ENCODE results near the gene DKK1.
"Not testable (repeated sequence)": the region's sequence is repeated elsewhere in the genome, so short reads cannot be mapped to it uniquely, and the experiment has no call there.

Gene DKK1

DNA sequence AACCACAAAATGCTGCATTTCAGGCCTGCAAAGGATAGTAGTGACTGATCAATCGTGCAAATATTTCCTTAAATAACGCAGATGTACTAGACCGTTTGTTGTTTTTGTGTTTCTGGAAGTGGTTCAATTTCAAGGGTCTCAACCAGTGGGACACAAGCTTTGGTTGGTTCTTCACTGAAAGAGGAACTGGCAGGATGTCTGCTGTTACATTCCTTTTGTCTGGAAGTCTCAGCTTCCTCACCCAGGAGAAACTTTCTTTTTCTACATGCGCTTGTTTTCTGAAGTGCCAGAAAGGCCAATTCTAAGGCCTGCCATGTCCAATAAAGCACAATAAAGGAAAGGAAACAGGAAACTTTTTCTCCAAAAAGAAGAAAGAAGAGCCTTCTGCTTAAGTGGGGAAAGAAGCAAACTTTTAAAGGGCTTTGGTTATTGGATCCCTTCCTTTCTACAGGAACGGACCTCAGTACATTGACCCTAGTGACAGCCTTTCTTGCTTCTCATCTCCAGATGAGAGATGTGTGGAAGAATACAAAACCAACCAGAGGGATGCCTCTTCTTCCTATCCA, 4.1 kb downstream of the DKK1 start:
- DNase-seq, result no peak

DNA sequence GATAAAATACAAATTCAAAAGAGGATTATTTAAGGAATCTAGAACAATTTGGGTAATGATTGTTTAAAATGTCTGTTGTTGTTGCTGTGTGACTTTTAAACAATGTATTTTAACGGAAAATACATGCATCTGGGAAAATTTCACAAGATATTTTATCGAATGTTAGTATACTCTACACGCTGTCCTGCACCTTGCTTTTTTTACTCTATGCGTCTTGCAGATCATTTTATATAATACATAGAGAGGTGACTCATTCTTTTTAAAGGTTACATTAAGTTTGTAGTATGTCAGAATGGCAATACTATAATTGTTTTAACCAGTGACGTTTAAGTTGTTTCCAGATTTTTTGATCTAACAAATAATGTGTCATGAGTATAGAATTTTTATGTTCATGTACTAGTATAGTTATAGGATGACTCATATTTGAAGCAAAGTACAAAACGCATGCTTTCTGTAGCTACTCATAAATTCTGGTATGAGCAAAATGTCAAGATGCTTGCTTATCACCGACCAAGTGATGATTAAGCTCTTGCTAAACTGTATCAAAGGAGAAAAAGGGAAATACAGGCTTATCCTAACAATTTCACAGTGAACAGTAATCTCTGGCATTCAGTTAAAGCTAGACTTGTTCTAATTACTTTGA, 4.9 kb downstream of the DKK1 start:
- DNase-seq, result no peak

DNA sequence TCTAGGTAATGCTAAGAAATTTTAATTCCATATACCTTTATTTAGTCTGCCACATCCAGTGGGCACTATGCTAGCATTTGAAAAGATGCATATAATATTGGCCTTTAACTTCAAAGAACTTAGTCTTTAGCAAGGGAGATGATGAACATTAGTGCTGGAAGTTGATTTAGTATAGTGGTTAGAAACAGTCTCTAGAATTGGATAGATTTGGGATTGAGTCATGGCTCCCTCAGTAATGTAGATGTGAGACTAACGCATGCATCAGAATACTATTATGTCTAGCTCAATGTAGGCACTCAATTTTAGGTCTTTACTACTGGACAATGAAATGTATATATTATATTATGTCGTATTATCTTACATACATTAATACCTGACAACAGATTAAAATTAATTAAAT, 5.8 kb downstream of the DKK1 start:
- DNase-seq, result no peak

- no peak for DNase-seq
Observed at GRCh38 chr10:52322323-52322722, 8.2 kb downstream of the DKK1 start.

GRCh38 chr10:52322936-52323335, 8.9 kb downstream of the DKK1 start:
- DNase-seq, result no peak

DNA sequence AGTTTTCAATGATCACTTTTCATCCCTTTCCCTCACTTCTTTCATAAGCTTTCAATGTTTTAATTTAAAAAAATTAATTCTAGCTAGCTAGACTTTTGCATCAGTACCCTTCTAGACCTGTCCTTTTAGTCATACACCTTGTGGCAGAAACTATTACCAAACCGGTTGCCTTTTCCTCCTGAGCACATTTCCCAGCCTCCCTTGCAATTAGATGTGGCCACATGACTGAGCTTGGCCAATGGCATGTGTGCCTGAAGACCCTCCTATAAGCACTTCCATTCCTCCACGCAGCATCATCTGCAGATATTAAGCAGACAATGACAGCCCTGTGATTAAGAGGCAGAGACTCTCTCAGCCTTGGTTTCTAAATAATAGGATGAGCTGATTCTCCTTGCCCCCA, 12.3 kb downstream of the DKK1 start:
- no peak for DNase-seq

GRCh38 chr10:52331638-52332364, 17.7 kb downstream of the DKK1 start:
- no peak for DNase-seq

DNA sequence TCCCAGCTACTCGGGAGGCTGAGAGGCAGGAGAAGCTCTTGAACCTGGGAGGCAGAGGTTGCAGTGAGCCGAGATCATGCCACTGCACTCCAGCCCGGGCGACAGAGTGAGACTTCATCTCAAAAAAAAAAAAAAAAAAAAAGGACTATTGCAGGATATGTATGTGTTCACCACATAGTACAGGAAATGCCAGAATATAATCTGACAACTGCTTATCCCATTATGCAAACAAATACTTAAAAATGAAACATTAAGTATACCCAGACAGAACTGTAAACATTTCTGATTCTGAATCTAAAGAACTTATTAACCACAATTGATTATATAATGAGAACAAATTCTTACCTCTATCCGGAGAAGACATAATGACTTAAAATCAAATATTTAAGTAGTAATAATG, 18.7 kb downstream of the DKK1 start:
- no peak for DNase-seq

DNA sequence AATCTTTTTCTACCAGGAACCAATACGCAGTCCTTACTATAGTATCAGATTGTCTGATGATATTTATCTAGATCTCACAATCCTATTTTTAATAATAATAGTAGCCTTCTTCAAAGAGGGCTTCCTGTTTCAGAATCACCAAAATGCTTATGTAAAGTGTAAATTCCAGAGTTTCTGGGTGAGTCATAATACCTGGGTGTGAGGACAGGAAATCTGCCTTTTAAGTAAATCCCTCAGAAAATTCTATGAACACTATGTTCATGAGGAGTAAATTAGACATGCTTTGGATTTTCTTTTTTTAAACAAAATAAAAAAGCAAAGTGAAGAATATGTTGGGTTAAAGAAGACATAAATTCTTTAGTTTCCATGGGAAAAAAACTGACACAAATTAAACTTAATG, 20.5 kb downstream of the DKK1 start:
- no peak for DNase-seq

DNA sequence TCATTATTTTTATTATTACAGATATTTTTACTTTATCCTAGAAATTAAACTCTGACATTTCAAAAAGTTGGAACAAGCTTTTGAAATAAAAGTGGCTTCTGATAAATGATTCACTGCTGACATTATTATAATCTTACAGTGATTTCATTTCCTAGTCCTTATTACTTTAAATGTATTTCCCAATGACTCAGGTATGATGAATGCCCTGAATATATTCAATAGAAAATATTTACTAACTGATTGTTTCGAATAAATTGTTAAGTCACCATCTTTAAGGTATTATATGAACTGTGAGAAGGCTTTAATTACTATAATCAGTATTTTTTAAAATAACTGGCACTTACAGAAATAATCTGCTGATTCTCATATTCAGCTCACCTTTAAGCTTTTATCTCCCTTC, 21.6 kb downstream of the DKK1 start:
- no peak for DNase-seq

- DNase-seq, result no peak
Observed at GRCh38 chr10:52337225-52337624, 23.1 kb downstream of the DKK1 start.

GRCh38 chr10:52343439-52343838, 29.4 kb downstream of the DKK1 start:
- DNase-seq, result no peak

DNA sequence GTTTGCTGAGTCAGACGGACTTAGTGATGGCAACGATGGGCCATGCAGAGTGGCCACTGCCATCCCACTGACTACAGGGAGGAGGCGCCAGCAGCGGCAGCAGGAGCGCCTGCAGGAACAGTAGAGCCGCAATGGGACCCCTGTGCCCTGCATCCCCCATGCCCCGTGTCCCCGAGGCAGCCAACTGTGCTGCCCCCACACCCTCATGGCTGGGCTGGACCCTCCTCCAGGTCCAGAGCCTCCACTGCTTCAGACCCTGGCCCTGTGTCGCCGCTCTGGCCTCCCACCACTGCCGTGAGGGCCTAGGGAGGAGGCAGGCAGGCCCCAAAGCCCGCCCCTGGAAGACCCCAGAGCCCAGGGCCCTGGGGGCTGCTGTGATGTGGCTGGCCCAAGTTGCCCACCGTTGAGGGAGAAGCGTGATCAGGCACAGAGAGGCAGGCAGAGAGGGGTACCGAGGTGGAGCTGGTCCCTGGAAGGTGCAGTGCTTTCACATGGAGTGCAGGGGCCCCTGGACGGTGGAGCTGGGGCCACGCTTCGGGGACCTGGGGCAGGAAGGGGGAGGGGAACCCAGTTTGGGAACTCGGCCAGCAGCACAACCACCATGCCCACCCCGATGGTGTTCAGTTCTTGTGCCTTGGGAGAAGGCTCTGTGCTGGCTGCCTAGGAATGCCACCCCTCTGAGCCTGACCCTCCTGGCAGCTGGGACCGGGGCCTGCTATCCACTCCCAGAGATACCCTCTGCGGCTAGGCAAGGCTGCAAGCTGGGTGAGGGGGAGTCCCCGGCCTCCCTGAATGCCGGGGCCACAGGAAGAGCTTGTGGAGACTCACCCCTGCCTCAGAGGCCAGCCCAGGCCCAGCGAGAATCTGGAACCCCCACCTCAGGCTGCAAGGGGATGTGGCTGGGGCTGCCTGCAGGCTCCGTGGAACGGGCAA, 32.6 kb downstream of the DKK1 start:
- DNase-seq, result no peak

- DNase-seq, result no peak
Observed at GRCh38 chr10:52347327-52347667, 33.2 kb downstream of the DKK1 start.

DNA sequence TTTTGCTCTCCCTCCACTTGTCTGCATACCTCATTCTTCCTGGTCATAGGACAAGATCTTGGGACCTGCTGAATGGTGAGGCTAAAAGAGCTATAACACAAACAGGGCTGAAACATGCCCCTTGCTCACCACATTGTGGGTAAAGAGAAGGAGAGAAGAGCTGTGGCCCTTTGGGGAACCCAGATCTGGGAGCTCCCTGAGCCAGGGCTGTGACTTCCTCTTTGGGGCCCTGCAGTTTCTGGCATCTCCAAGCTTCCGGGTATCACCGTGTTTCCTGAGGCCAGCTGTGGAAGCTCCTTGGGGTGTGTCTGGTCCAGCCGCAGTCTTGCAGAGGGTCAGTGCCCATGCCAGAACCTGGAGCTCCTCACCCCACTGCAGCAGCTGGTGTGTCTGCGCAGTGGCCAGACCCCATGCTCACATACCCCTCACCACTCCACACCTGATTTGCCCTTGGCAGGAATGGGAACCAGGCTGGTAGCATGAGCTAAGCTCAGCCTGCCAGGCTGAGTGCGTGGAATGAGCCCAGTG, 34.0 kb downstream of the DKK1 start:
- DNase-seq, result no peak

- no peak for DNase-seq
Observed at GRCh38 chr10:52351914-52352330, 37.8 kb downstream of the DKK1 start.

GRCh38 chr10:52353205-52353604, 39.1 kb downstream of the DKK1 start:
- no peak for DNase-seq

DNA sequence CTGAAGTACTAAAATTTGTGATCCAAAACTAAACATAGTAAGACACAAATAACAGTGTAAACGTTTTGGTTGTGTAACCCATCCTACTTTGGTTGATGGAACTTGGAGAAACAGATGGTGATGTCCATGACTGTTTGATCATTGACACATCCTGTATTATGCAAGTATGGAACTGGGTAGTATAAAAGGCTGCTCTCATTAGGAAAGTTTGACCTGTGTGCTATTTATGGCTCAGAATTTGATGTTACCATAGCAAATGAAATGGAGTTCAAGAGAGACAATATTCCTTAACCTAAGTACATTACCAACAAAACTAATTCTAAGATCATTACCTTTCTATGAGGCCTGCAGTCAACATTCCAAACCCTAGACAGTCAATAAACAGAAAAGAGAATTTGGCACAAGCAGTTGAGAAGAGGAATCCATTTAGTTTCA, 39.9 kb downstream of the DKK1 start:
- DNase-seq, result no peak

GRCh38 chr10:52357971-52358370, 43.9 kb downstream of the DKK1 start:
- no peak for DNase-seq

DNA sequence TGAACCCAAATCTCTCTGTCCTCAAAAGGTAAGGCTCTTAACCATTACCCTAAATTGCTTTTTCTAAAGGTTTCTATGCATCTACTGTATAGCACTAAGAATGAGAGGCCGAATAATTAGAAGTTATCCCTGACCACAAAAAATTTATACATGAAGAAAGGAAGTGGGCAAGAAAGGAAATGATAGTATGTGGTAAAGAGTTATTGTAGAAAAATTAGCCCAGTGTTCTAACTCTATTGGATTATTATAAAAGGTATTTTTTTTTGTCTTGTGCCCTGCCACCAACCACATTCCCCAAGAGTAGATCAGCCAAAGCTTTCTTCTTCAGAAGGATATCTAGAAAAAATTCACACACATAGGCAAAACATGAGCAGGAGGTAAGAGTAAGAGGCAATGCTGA, 45.4 kb downstream of the DKK1 start:
- DNase-seq, result no peak

GRCh38 chr10:52365547-52366432, 51.7 kb downstream of the DKK1 start:
- DNase-seq, result not testable (repeated sequence)
